ENCODE measurements around the gene ANAPC13. TPM values are rescaled to one million over a fixed set of nuclear protein-coding genes. Genes with fewer than 3 reads are reported as not detected.

The ANAPC13 gene
- total RNA-seq, 1 donor from 2014 or later, result 100 TPM

GRCh38 chr3:134511500-134511899, 25.7 kb upstream of the ANAPC13 start:
- TF ChIP-seq EZH2phosphoT487 (IDR thresholded peaks at IDR 0.05) (no peak), EZH2 (IDR thresholded peaks at IDR 0.05) (no peak)
- TF ChIP-seq, protein P1, sequence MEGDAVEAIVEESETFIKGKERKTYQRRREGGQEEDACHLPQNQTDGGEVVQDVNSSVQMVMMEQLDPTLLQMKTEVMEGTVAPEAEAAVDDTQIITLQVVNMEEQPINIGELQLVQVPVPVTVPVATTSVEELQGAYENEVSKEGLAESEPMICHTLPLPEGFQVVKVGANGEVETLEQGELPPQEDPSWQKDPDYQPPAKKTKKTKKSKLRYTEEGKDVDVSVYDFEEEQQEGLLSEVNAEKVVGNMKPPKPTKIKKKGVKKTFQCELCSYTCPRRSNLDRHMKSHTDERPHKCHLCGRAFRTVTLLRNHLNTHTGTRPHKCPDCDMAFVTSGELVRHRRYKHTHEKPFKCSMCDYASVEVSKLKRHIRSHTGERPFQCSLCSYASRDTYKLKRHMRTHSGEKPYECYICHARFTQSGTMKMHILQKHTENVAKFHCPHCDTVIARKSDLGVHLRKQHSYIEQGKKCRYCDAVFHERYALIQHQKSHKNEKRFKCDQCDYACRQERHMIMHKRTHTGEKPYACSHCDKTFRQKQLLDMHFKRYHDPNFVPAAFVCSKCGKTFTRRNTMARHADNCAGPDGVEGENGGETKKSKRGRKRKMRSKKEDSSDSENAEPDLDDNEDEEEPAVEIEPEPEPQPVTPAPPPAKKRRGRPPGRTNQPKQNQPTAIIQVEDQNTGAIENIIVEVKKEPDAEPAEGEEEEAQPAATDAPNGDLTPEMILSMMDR (IDR thresholded peaks at IDR 0.05), result no peak
- H3K27me3 Mint-ChIP-seq (ENCODE audit: insufficient read depth, low read depth), result no peaks in the 10 kb centered on the region
- H3K9me3 ChIP-seq (ENCODE audit: low read depth), result no peaks in the 10 kb centered on the region
- no peak overlapping the region for H3K4me3 Mint-ChIP-seq
- no peak overlapping the region for H2AFZ ChIP-seq (replicated peaks)
- no peaks in the 10 kb centered on the region for H4K20me1 ChIP-seq (ENCODE audit: low read depth)
- peaks cover 12% of the 10 kb centered on the region for H3K4me1 Mint-ChIP-seq
- H3K27ac Mint-ChIP-seq, result no peak overlapping the region
- H3K4me1 ChIP-seq, result peaks cover 6% of the 10 kb centered on the region
- no peak overlapping the region for H3K4me2 ChIP-seq
- no peaks in the 10 kb centered on the region for H3F3A ChIP-seq (ENCODE audit: low read depth)
- H3K36me3 Mint-ChIP-seq, result peaks cover 49% of the 10 kb centered on the region
- H3K9ac ChIP-seq, result no peak overlapping the region
- no peaks in the 10 kb centered on the region for H3K27me3 ChIP-seq
- H3K36me3 ChIP-seq, result peaks cover 4% of the 10 kb centered on the region
- DNase-seq (ENCODE audit: low spot score), result no peak
- no peak overlapping the region for H3K4me3 ChIP-seq
- H3K27ac ChIP-seq, result no peak overlapping the region
- H3K79me2 ChIP-seq (ENCODE audit: low read depth), result no peaks in the 10 kb centered on the region
- peaks cover 3% of the 10 kb centered on the region for H3K9me3 Mint-ChIP-seq

- no peak overlapping the region for H3K4me2 ChIP-seq
- H3K9me3 ChIP-seq (ENCODE audit: low read depth), result no peaks in the 10 kb centered on the region
- peaks cover 69% of the 10 kb centered on the region for H3K36me3 Mint-ChIP-seq
- H3K4me1 Mint-ChIP-seq, result no peaks in the 10 kb centered on the region
- H3K27me3 Mint-ChIP-seq (ENCODE audit: insufficient read depth, low read depth), result no peaks in the 10 kb centered on the region
- H2AFZ ChIP-seq (replicated peaks), result no peak overlapping the region
- H3K9ac ChIP-seq, result no peak overlapping the region
- H3K4me3 ChIP-seq, result no peak overlapping the region
- no peak overlapping the region for H3K27ac ChIP-seq
- H4K20me1 ChIP-seq (ENCODE audit: low read depth), result no peaks in the 10 kb centered on the region
- no peaks in the 10 kb centered on the region for H3K4me1 ChIP-seq
- peaks cover 40% of the 10 kb centered on the region for H3K9me3 Mint-ChIP-seq
- H3K4me3 Mint-ChIP-seq, result no peak overlapping the region
- H3K27ac Mint-ChIP-seq, result no peak overlapping the region
- peaks cover 46% of the 10 kb centered on the region for H3K79me2 ChIP-seq (ENCODE audit: low read depth)
- TF ChIP-seq EZH2phosphoT487 (IDR thresholded peaks at IDR 0.05), result no peak
- no peaks in the 10 kb centered on the region for H3F3A ChIP-seq (ENCODE audit: low read depth)
- H3K36me3 ChIP-seq, result peaks cover 4% of the 10 kb centered on the region
- no peak for DNase-seq (ENCODE audit: low spot score)
- no peaks in the 10 kb centered on the region for H3K27me3 ChIP-seq
Measured at GRCh38 chr3:134505485-134505884, 19.7 kb upstream of the ANAPC13 start.

- no peaks in the 10 kb centered on the region for H3K27me3 Mint-ChIP-seq (ENCODE audit: insufficient read depth, low read depth)
- H3K9me3 ChIP-seq (ENCODE audit: low read depth), result no peaks in the 10 kb centered on the region
- H3F3A ChIP-seq (ENCODE audit: low read depth), result no peaks in the 10 kb centered on the region
- peaks cover 59% of the 10 kb centered on the region for H3K36me3 Mint-ChIP-seq
- H2AFZ ChIP-seq (replicated peaks), result no peak overlapping the region
- H3K9me3 Mint-ChIP-seq, result peaks cover 46% of the 10 kb centered on the region
- H3K4me3 Mint-ChIP-seq, result no peak overlapping the region
- peaks cover 4% of the 10 kb centered on the region for H3K36me3 ChIP-seq
- H3K4me1 ChIP-seq, result no peaks in the 10 kb centered on the region
- H3K4me2 ChIP-seq, result no peak overlapping the region
- no peaks in the 10 kb centered on the region for H4K20me1 ChIP-seq (ENCODE audit: low read depth)
- no peak overlapping the region for H3K27ac ChIP-seq
- H3K27ac Mint-ChIP-seq, result no peak overlapping the region
- no peak overlapping the region for H3K4me3 ChIP-seq
- DNase-seq (ENCODE audit: low spot score), result no peak
- peaks cover 56% of the 10 kb centered on the region for H3K79me2 ChIP-seq (ENCODE audit: low read depth)
- H3K9ac ChIP-seq, result no peak overlapping the region
- no peaks in the 10 kb centered on the region for H3K4me1 Mint-ChIP-seq
- H3K27me3 ChIP-seq, result no peaks in the 10 kb centered on the region
- no peak for TF ChIP-seq EZH2 (IDR thresholded peaks at IDR 0.05)
- TF ChIP-seq EZH2phosphoT487 (IDR thresholded peaks at IDR 0.05), result no peak
- TF ChIP-seq, protein P1 (IDR thresholded peaks at IDR 0.05), result no peak
Measured at GRCh38 chr3:134504132-134504531, 18.3 kb upstream of the ANAPC13 start.

GRCh38 chr3:134503266-134503665, 17.5 kb upstream of the ANAPC13 start:
- H3K4me1 Mint-ChIP-seq, result no peaks in the 10 kb centered on the region
- TF ChIP-seq, protein P1 (IDR thresholded peaks at IDR 0.05), result no peak
- no peak for TF ChIP-seq EZH2 (IDR thresholded peaks at IDR 0.05)
- TF ChIP-seq EZH2phosphoT487 (IDR thresholded peaks at IDR 0.05), result no peak
- no peaks in the 10 kb centered on the region for H4K20me1 ChIP-seq (ENCODE audit: low read depth)
- H3K27ac Mint-ChIP-seq, result no peak overlapping the region
- peaks cover 4% of the 10 kb centered on the region for H3K36me3 ChIP-seq
- H3K27me3 Mint-ChIP-seq (ENCODE audit: insufficient read depth, low read depth), result no peaks in the 10 kb centered on the region
- H3K4me2 ChIP-seq, result no peak overlapping the region
- H3K27ac ChIP-seq, result no peak overlapping the region
- no peak overlapping the region for H3K9ac ChIP-seq
- H3K27me3 ChIP-seq, result no peaks in the 10 kb centered on the region
- no peaks in the 10 kb centered on the region for H3K4me1 ChIP-seq
- H3K9me3 Mint-ChIP-seq, result peaks cover 52% of the 10 kb centered on the region
- H3K4me3 ChIP-seq, result no peak overlapping the region
- H3K79me2 ChIP-seq (ENCODE audit: low read depth), result peaks cover 65% of the 10 kb centered on the region
- peaks cover 60% of the 10 kb centered on the region for H3K36me3 Mint-ChIP-seq
- no peak overlapping the region for H2AFZ ChIP-seq (replicated peaks)
- no peaks in the 10 kb centered on the region for H3K9me3 ChIP-seq (ENCODE audit: low read depth)
- H3K4me3 Mint-ChIP-seq, result no peak overlapping the region
- no peaks in the 10 kb centered on the region for H3F3A ChIP-seq (ENCODE audit: low read depth)
- no peak for DNase-seq (ENCODE audit: low spot score)
